HCT116 (cell line): ENCODE results near the gene DYNC2LI1.

Experiments used
- EZH2 ChIP-seq: fragments of 200-600 bp; sonication (generic); IDR thresholded peaks from 2 replicates; pipeline ENCODE4 v1.6.1; 2017; ENCODE audit warnings: antibody characterized with exemption, mixed run types
- POLR2A ChIP-seq: IDR thresholded peaks from 2 replicates; pipeline ENCODE4 v1.7.0; 2011; ENCODE audit warnings: borderline replicate concordance; ENCODE audit not compliant: insufficient read depth, insufficient read length; ENCODE audit errors: extremely low read depth
- TCF7L2 ChIP-seq: IDR thresholded peaks from 2 replicates; pipeline ENCODE4 v1.7.0; 2011; ENCODE audit warnings: borderline replicate concordance, inconsistent platforms; ENCODE audit not compliant: insufficient read depth, insufficient read length; ENCODE audit errors: extremely low read depth
- YY1 ChIP-seq: IDR thresholded peaks from 2 replicates; pipeline ENCODE4 v1.6.1; 2011; ENCODE audit warnings: low read length, low read depth, moderate library complexity, mild to moderate bottlenecking; ENCODE audit not compliant: insufficient replicate concordance; ENCODE audit errors: extremely low read depth
- TF ChIP-seq, protein P1 (sequence below), 3 experiments: fragments of 200-600 bp in 1 of 3; sonication (generic) in 1 of 3; IDR thresholded peaks in 2 of 3; conservative IDR thresholded peaks in 1 of 3; 2 replicates each; pipeline ENCODE4 v1.5.1; 2012 to 2017; ENCODE audit warnings: low read depth in 2 of 3, low read length in 2 of 3, antibody characterized with exemption in 1 of 3, borderline replicate concordance in 1 of 3, control low read depth in 1 of 3, mild to moderate bottlenecking in 1 of 3, mixed read lengths in 1 of 3, mixed run types in 1 of 3, moderate library complexity in 1 of 3; ENCODE audit not compliant: insufficient read depth in 1 of 3
- TF ChIP-seq, protein P2 (sequence below): IDR thresholded peaks from 2 replicates; pipeline ENCODE4 v1.6.1; 2011; ENCODE audit warnings: mild to moderate bottlenecking, low read length, moderate library complexity; ENCODE audit not compliant: insufficient replicate concordance; ENCODE audit errors: extremely low read depth

DNA sequence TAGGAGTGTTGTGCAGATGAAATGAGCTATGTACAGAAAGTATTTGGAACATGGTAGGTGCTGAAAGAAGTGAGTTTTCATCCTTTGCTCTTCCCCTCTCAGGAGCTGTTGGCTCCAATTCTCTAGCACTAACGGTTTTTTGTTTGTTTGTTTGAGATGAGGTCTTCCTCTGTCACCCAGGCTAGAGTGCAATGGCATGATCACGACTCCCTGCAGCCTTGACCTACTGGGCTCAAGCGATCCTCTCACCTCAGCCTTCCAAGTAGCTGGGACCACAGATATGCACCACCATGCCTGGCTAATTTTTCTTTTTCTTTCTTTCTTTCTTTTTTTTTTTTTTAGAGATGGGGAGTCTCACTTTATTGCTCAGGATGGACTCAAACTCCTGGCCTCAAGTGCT lies 52.0 kb downstream of the DYNC2LI1 start:
- no peak for TF ChIP-seq EZH2
- TF ChIP-seq, protein P1, sequence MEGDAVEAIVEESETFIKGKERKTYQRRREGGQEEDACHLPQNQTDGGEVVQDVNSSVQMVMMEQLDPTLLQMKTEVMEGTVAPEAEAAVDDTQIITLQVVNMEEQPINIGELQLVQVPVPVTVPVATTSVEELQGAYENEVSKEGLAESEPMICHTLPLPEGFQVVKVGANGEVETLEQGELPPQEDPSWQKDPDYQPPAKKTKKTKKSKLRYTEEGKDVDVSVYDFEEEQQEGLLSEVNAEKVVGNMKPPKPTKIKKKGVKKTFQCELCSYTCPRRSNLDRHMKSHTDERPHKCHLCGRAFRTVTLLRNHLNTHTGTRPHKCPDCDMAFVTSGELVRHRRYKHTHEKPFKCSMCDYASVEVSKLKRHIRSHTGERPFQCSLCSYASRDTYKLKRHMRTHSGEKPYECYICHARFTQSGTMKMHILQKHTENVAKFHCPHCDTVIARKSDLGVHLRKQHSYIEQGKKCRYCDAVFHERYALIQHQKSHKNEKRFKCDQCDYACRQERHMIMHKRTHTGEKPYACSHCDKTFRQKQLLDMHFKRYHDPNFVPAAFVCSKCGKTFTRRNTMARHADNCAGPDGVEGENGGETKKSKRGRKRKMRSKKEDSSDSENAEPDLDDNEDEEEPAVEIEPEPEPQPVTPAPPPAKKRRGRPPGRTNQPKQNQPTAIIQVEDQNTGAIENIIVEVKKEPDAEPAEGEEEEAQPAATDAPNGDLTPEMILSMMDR (IDR thresholded peaks at IDR 0.05 in 2 of 3, conservative IDR thresholded peaks at IDR 0.05 in 1 of 3; ENCODE audit: borderline replicate concordance in 1 of 3, insufficient read depth in 1 of 3, low read depth in 2 of 3, low read length in 2 of 3) = no peak
- TF ChIP-seq YY1 = no peak
- TF ChIP-seq TCF7L2 = no peak
- TF ChIP-seq, protein P2, sequence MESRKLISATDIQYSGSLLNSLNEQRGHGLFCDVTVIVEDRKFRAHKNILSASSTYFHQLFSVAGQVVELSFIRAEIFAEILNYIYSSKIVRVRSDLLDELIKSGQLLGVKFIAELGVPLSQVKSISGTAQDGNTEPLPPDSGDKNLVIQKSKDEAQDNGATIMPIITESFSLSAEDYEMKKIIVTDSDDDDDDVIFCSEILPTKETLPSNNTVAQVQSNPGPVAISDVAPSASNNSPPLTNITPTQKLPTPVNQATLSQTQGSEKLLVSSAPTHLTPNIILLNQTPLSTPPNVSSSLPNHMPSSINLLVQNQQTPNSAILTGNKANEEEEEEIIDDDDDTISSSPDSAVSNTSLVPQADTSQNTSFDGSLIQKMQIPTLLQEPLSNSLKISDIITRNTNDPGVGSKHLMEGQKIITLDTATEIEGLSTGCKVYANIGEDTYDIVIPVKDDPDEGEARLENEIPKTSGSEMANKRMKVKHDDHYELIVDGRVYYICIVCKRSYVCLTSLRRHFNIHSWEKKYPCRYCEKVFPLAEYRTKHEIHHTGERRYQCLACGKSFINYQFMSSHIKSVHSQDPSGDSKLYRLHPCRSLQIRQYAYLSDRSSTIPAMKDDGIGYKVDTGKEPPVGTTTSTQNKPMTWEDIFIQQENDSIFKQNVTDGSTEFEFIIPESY = no peak
- no peak for TF ChIP-seq POLR2A
